ENCODE results near the gene GSE1.

Gene GSE1

DNA sequence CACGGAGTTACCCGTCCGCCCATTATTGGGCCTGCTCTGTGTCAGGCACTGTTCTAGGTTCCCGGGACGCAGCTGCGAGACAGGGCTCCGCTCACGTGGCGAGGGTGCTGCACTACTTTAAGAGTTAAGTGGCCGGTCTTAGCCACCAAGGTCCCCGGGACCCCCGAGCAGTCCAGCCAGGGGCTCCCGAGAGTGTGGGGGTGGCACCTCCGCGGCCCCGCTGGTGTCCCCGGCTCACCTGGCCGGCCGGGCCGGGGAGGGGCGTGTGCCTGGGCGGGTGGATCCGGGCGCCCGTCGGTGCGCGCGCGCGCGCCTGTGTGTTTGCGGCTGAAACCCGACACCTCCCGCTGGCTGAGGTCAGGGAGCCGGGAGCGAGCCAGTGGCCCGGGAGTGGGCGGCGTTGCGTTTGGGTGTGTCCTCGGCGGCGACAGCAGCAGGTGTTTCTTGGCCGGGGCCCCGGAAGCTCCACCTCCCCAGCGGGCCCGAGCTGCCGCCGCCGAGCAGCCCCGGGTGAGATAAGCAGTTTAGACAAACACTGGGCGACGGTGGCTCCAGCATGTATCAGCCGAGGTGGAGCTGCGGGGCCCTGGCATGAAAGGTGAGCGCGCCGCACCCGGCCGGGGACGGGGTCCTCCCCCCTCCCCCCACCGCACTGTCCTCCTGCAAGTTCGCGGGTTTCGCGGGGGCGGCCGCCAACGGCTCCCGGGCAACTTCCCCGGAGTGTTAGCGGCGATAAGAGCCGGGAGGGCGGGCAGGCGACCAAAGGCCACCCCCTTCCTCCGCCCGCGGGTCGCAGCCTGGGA is at the start of gene GSE1:
TSS of gene GSE1 (plus strand) at position 522 of the 803 bp plus-strand sequence. CDS start at position 592, 70 bp downstream.
- DNase-seq (ENCODE audit: low spot score): peak; percentile 99

DNA sequence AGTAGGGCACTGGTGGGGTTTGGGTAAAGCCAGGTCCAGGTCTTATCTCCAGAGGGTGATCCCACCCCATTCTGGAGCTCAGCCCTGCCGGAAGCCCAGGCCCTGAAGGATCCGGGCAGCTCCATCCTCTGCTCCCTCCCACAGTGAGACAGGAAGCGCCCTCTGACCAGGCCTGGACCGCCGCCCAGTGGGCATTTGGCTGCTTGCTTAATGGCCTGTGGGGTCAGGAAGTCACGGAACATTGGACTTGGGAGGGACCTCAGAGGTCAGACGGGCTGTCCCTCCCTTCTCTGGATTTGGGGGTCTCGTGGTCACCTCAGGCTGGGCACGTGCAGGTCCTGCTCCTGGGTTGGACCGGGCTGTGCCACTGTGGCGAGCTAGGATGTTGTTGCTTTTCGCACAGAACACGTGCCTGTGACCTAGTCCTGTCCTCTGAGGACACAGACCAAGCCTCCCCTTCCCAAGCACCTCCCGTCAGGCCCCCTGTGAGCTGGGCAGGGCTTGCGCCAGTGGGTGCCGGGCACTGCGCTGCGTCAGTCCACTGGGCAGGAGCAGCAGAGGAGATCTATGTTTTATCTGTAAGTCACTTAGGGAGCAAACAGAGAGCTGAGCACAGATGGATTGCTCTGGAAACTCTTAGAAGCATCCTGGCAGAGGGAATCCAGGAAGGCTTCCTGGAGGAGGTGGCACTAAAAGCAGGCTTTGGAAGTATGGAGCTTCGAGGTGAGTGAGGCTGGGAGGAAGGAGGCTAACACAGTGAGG is 49.4 kb upstream of the GSE1 start:
- DNase-seq (ENCODE audit: low spot score): peak; percentile 68

DNA sequence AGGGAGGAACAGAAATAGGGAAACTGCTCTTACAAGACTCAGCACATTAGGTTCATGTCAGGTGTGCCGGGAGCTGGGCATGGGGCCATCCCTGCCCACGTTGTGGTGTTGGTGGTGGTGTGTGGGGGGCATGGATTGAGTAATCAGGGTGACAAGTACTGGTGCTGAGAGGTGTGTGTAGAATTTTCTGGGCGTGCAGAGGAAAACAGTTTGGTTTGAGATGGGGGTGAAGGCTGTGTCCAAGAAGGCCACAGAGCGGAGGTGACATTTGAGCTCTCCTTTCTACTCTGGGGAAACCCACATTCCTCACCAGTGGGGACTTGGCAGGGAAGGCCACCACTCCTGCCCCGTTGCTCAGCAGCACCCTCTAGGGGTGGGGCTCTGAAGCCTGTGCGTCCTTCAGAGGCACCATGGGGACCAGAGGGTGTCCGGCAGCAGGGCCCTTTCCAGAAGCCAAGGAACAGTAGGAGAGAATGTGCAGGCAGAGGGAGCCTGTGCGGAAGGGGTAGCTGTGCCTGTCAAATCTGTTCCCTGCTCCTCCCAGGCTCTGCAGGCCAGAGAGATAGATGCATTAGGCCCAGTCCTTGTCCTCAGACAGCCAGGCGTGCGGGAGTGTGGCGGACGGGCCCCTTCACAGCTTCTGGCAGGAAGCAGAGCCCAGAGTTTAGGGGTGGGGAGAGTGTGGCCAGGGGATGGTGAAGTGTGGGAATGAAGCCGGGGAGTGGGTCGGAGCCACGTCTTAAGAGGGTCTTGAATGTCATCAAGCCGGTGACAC is 48.7 kb upstream of the GSE1 start:
- DNase-seq (ENCODE audit: low spot score): peak; percentile 57

DNA sequence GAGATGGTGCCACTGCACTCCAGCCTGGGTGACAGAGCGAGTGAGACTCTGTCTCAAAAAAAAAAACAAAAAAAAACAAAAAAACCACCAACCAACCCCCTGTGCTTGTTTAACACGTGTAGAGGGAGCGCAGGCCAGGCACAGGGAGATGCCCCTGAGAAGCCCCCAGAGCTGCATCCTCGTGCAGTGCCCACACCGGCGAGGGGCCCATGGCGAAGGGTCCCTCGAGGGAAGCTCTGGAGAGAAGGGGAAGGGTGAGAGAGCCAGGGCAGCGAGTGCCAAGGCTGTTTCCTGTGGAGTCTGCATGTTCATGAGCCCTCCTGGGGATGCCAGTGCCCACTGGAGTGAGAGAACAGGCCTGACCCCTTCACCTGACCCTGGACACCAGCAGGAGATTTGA is 47.8 kb upstream of the GSE1 start:
- DNase-seq (ENCODE audit: low spot score): no peak

DNA sequence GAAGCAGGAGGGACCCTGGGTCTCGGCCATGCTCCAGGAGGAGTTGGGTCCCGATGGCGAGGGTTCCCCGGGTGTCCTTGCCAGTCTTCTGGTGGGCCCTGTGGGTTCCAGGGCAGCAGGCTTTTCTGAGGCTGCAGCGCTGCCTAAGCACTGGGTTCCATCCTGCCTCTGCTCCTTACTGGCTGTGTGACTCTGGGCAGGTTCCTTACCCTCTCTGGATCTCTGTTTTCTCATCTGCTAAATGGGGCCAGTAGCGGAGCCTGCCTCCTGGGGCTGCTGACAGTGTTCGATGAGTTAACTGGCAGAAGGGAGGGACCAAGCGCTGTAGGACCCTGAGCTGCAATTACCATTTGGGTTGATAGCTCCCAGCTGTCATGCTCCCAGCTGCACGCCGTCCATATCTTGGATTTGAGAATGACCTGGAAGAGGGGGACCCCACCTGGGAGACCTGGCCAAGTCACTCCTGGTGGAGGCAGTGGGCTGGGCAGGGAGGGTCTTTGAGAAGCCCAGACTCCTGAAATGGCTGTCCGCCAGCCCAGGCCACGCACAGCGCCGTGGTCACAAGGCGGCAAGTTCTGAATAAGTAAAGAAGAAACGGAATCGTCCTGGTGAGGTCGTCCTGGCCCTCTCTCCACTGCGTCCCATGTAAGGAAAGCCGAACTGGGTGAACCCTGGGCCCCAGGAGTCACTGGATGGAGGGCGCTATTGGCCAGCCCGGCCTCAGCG is 47.2 kb upstream of the GSE1 start:
- no peak for DNase-seq (ENCODE audit: low spot score)

DNA sequence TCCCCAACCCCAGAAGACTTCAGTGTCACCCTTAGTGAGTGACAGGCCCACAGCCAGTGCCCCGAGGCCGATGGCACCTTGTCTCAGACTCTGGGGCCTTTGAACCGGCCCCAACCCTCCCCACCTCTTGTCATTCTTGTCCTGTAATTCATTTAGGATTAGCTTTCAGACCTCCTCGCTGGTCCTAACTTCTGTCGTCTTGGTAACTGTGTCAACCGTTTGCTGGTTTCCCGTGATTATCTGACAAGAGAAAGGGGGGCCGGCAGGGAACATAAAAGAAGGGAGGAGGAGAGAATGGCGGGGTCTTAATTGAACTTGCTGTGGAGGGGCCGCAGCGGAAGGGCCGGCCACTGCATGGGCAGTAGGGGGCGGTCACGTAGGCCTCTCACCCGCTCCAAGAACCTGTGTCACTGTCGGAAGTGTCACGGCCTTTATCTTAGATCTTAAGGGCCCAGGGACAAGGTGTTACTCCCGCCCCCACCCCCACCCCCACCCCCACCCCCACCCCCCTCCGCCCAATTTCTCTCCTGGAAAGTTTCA is 46.5 kb upstream of the GSE1 start:
- no peak for DNase-seq (ENCODE audit: low spot score)

DNA sequence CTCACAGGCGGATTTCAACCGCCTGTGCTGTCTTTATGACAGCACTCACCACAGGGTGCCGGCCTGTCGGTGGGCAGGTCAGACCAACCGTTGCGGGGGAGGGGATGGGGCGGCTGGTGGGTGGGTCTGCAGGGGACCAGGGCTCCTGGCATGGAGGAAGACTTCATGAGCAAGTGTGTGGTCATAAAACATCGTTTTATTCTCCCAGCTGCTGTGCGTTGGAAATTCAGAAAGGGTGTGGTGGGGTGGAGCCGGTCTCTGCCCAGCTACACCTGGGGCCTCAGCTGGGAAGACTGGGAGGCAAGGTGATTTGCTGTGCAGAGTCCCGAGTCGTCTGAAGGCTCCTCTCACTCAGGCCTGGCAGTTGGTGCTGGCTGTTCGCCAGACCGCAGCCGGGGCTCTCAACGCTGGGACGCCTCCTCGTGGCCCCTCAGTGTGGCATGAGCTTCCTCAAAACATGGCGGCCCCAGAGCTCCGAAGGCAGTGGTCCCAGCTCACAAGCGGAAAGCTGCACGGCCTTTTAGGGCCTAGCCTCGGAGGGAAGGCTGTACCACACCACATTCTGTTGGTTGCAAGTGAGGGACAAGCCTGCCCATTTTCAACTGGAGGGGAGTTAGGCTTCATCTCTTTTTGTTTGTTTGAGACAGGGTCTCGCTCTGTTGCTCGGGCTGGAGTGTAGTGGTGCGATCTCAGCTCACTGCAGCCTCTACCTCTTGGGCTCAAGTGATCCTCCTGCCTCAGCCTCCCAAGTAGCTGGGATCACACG is 45.8 kb upstream of the GSE1 start:
- DNase-seq (ENCODE audit: low spot score): no peak

DNA sequence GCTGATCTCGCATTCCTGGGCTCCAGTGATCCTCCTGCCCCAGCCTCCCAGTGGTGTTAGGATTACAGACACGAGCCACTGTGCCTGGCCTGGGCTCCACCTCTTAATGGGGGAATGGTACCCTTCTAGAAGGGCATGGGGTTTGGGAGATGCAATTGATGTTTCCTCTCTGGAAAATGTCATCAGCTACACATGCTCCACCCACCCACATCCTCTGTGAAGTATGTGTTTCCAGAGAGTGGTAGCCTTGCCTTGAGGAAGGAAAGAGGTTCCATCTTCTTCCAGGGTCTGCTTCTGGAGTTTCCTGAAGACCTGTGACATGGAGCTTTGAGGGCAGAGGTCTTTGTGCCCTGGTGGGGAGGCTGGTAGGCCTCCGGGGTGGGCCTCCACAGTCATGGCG is 45.2 kb upstream of the GSE1 start:
- DNase-seq (ENCODE audit: low spot score): no peak

DNA sequence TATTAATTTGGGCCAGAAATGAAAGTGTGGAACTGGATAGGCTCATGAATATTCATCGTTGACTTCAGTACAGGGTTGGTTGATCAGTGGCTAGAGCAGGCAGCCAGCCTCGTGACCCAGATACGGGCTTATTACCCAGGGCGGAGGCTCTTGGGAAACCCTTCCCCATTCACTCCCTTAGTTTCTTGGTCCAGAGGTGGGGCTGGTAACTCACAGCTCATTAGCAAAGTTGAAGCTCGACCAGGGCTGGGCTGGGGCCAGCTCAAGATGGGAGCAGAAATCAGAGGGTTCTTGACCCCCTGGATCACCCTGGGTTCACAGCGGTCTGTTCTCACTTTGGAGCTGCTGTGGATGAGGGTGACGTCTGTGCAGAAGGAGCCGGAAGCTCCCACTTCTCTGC is 44.6 kb upstream of the GSE1 start:
- no peak for DNase-seq (ENCODE audit: low spot score)

DNA sequence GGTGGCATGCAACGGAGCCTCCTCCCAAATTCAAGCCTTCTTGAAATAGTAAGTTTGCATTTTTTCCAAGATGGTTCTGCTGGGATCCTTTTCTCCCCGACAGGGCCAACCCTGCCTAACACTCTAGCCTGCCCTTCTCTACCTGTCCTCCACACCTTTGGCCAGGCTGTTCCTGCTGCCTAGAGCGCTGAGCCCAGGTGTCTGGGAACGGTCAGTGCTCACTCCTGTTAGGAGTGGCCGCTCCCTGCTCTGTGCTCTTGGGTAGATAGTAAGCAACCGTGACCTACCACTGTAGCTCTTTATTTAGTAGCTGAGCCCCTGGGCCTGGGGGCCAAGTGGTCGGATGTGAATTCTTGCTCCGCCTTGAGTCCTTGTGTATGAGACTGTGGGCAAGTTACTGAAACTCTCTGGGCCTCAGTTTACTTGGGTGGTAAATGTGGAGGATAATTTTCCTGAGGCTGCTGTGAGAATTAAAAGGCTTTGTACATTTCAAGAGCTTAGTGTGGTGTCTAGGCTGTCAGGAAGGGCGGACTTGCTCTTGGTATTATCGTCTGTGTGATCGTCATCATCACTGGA is 44.0 kb upstream of the GSE1 start:
- no peak for DNase-seq (ENCODE audit: low spot score)

DNA sequence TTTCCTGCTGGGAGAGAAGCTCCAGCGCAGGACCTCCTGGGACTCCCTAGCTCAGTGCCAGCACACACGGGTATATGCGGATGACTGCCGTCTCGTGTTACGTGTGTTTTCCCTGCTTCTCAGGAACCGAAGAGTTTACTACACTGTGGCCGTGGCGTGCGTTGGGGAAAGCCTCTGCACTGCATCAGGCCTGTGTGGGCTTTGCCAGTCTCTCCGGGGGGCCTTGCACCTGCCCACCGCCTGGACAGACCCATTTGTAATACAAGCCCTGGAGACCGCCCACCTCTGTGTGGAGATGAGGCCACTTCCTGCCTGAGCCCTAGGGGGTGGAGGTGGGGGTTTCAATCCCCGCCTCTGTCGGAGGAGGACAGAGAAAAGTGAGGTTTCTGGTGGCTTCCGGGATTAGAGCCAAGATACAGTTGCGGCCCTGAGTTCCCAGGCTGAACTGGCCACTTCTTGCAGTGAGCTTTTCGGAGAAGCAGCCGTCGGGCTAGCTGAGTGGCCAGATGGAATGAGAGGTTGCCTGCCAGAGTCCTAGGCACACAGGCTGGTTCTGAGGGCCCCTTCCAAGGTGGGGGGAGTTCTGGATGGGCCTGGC is 43.4 kb upstream of the GSE1 start:
- DNase-seq (ENCODE audit: low spot score): no peak

DNA sequence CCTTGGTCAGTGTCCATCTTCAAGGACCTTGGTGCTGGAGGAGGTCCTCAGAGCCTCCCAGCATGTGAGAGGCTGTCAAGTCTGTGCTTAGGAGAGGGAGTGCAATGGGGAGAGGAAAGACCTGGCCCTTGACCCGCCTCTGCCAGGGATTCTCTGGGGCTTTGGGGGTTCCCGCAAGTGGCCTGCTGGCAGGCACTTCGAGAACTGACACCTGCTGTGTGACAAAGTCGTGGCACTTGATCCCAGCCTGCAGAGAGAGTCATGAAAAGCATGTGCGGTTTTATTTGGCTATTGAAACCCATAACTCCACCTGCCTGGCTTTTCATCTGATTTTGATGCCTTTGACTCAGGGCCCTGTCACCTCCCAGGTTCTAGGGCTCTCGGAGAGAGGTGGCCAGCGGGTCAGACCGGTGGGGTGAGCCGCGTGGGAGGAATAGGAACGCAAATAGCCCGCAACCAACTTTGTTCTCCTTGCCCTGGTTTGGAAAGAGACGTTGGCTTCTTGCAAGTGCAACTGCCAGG is 42.8 kb upstream of the GSE1 start:
- no peak for DNase-seq (ENCODE audit: low spot score)

DNA sequence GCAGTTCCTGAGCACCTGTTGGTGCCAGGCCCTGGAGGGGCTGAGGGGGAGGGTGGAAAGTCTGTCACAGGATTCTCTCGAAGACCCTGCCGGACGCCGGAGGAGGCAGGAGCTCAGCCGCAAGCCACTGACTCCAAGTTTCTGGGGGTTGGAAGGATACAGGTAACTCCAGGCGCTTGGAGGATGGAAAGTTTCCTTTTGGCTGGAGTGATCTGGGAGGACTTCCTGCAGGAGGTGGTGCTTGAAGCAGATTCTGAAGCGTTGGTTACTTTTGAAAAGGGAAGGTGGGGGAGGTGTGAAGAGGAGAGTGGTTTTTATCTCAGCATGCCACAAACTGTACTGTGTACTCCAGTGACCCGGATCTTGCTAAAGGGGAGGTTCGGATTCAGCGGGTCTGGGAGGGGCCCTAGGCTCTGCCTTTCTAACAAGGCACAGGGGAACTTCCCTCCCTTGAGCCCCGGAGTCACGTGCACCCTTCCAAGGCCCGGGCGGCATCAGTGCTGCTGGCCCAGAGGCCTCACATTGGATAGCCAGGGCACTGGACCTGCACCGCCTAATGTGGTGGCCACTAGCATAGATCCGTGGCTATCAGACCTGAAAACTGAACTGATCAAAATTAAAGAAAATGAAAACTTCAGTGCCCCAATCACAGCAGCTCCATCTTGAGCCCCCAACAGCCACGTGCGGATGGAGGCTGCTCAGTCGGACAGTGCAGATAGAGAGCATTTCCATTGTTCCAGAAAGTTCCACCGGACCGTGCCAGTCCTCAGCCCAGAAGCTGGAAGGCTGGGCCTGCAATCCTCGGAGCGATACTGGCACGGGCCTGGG is 42.2 kb upstream of the GSE1 start:
- no peak for DNase-seq (ENCODE audit: low spot score)

DNA sequence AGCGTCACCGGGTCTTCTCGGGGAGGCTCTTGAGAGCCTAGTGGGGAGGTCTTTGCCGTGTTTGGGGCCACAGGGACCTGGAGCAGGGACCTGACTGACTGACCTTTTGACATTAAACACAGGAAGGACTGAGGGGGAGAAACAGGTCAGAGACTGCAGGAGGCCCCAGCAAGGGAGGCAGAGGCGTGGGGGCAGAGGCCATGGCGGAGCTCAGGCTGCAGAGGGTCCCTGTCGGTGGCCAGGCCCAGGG is 41.6 kb upstream of the GSE1 start:
- DNase-seq (ENCODE audit: low spot score): no peak

DNA sequence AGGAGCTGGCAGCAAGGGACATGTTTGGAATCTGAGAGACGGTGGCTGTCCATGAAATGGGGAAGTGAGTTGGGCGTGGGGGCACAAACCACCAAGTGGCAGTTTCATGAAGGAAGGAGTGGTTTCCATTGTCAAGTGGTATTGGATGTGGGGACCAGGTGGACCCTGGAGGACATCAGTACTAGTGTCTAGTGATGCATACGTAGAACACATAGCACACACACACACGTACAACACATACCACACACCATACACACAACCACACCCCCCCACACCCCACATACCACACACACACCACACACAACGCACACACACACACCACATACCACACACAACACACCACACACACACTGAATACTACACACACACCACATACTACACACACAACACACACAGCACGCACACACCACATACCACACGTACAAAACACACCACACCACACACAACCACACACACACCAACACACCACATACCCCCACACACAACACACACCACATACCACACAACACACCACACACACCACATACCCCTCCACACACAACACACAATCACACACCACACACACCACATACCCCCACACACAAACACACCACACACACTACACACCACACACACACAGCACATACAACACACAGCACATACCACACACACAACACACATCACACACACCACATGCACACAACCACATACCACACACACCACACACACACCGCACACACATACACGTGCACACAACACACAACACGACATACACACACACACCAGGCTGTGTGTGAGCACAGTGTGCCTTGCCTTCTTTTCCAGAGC is 41.1 kb upstream of the GSE1 start:
- no peak for DNase-seq (ENCODE audit: low spot score)

DNA sequence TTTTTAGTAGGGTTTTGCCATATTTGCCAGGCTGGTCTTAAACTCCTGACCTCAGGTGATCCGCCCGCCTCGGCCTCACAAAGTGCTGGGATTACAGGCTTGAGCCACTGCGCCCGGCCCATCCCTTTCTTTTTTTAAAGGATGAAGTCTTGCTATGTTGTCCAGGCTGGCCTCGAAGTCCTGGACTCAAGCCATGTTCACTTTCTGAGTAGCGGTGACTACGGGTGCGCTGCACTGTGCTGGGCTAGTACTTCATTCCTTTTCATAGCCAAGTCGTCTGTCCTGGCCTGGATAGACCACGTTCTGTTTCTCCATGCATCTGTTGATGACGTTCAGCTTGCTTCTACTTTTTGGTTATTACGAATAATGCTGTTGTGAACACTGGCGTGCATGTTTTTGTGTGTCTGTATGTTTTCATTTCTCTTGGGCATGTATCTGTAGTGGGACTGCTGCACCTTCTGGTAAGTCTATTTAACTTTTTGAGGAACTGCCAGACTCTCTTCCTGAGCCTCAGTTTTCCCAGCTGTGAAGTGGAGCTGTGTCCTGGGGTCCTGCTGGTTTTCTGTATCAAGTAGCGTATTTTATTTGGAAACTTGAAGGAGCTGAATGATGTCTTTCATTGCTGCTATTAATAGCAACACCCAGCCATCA is 40.0 kb upstream of the GSE1 start:
- no peak for DNase-seq (ENCODE audit: low spot score)

DNA sequence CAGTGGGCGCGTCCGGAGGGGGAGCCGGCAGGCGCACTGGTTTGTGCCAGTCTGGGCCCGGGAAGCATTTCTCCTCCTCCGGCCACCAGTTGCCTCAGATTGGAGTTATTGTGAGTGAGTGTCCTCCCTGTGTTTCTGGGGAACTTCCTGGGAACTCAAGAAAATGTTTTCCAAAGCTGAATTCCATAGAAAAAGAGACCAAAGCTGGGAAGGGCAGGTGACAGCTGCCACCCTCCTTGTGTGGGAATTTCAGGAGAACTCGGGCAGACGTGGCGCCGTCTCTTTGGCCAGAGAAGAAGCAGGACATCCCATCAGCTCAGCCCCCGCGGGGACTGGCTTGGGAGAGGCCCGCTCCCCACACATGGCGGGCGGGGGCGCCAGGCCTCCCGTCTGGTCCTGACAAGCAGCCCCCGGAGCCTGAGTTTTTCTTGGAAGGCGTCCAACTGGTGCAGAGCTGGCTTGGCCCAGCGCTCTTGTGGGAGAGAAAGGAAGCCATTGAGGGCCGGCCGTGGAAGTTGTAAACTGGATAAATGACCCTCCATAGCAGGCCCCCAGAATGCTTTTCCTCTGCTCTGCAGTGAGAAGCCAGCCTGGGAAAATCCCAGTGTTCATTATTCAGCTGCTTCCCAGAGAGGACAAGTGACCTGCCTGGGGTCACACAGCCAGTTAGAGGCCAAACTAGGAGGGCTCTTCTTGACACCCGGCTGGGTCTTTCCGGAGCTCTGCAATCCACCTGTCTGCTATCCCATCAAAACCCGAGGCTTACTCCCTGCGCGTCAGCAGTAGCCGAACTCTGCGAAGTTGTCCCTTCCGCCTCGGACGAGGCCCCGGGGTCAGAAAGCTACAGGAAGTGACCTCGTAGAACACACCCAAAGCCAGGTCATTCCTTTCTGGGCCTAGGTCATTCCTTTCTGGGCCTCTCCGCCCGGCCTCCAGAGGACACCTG is 39.2 kb upstream of the GSE1 start:
- DNase-seq (ENCODE audit: low spot score): no peak
